ENCODE results near the gene TNFRSF4. TPM values are rescaled to one million over a fixed set of nuclear protein-coding genes. Genes with fewer than 3 reads are reported as not detected.

The TNFRSF4 gene
- polyA plus RNA-seq, 5 donors, result 2.0 to 5.8 (median 4.1) TPM

DNA sequence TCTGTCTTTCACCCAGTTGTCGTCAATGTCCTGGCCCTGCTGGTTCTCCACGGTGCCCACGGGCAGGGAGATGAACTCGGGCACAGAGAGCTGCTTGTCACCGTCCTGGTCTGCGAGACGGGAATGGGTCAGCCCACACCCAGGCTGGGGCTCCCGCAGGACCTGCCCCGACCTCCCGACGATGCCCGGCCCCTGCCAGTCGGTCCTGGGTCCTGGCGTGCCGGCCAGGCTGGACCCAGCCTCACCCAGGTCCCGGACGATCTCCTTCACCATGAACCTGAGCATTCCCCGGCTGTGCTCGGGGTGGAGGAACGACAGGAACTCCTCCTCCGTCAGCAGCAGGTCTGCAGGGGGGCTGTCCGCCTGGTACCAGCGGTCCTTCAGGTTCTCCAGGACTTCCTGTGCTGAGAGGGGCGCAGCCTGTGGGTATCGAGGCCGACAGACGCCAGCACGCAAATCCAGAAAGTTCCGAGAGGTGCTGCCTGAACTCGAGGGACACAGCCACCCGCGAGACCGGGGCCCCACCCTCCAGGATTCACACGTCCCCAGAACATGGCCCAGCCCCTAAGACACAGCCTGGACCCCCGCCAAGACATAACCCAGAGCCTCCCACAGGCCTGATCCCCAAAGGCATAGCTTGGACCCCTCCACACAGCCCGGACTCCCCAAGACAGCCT lies 4.7 kb upstream of the TNFRSF4 start:
- no peak for DNase-seq

DNA sequence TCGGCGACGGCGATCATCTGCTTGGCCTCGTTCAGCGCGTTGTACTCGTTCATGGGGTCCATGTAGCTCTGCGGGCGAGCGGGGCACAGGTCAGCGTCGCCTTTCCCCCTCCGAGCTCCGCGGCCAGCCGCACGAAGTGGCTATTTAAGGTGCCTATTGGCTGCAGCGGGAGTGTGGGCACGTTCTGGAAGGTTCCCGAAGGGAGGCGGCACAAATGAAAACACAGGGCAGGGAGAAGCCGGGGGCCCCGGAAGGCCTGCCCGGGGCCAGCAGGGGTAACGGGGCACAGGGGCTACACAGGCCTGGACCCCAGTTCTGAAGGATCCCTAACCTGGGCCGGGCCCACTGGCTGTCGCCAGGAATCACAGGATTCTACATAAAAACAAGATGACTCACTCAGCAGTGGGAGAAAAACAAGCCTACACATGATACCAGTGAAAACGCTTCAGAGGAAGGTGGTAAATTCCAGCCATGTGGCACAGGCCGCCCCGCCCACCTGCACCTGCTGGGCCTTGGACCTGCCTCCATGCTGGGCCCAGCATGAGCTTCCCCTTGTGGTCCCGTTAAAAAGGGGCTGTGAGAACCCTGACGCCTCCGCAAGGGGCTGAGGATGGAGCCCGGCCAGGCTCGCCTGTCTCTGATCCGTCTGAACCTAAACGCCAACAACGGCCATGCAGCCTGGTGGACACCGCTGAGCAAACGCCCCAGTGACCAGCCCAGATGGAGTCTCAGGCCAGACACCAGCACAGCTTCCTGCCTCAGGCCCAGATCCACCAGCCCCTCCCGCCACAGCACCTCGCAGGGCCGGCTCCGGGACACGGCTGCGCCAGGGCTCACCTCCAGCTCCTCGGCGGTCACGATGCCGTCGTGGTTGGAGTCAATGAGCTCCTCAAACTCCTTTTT lies 3.9 kb upstream of the TNFRSF4 start:
- DNase-seq, result no peak

- DNase-seq, result no peak
These were observed 3.0 kb upstream of the TNFRSF4 start for GRCh38 chr1:1216770-1217620.

DNA sequence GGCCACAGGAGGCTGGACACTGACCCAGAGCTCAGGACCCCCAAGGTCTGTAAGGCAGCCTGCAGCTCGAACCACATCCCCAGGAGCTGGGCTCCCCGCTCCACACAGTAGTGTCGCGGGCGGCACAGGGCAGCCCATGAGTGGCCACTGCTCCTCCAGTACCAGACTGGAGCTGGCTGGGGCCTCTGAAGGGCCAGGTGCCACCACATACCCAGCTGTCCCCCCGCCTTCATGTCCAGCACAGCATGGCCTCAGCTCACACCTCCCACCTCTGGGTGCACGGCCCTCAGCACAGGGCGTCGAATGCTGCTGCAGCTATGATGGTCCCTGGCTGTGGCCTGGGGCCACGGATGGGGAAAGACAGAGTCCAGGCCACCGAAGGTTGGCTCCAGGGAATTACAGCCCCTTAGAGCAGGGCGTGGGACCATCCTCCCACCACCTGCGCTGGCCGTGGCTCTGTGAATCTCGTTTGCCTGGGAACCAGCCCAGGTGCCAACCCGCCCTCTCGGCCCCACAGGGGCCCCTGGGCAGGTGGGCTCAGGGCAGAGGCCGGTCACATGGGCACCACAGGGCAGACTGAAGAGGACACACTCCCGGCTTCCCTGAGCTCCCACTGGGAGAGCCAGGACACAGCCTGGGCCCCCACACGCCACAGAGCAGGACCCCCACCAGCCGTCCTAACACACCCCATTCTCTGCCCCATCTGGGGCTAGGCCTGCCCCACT lies 2.1 kb upstream of the TNFRSF4 start:
- no peak for DNase-seq

DNA sequence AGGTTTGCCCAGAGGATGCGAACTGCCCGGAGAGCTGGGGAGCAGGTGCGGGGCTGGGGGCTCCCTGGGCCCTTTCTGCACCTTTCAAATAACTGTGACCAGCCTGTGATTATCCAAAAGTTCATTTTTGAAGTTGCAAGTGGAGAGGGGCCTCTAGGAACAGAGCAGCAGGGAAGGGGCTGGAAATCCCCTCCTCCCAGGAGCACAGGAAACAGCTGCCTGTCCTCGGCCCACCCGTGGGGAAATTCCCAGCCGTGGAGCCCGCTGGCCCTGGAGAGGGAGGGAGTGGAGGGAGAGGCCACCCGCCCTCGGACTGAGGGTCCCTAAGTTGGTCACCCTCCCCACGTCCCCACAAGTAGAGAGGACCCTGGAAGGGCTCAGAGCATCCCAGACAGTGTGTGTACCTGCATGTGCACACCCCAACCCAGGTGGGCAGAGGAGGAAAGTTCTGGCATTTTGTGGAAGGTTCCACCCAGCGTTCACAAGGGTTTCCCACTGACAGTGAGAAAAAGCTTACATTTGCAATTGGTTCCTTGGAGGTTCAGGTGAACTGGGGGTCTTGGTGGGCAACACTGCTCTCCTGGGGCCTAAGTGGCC lies 1.2 kb upstream of the TNFRSF4 start:
- DNase-seq, result no peak

- DNase-seq, result no peak
These were observed 1.1 kb downstream of the TNFRSF4 start for GRCh38 chr1:1212780-1213344.

- no peak for DNase-seq
These were observed 2.2 kb downstream of the TNFRSF4 start for GRCh38 chr1:1211541-1212441.

GRCh38 chr1:1210726-1211540 lies 3.0 kb downstream of the TNFRSF4 start:
- DNase-seq, result no peak

GRCh38 chr1:1208713-1209433 lies 5.1 kb downstream of the TNFRSF4 start:
- DNase-seq, result no peak

DNA sequence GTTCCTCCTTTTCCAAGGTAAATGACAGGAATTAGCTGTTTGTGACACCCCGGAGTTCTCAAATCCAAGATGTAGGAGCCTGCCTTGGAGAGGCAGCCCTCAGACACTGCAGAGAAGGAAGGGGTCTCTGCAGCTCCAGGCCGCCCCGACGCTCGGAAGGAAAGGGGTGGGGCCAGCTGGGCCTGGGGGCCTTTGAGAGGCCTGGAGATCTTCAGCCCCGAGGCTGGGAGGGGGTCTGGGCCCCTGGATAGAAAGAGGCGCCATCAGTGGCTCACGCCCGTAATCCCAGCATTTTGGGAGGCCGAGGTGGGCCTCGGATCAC lies 6.4 kb downstream of the TNFRSF4 start:
- no peak for DNase-seq

GRCh38 chr1:1206966-1207531 lies 6.9 kb downstream of the TNFRSF4 start:
- no peak for DNase-seq

- DNase-seq, result no peak
These were observed 7.5 kb downstream of the TNFRSF4 start, which contains the start of gene TNFRSF18 for GRCh38 chr1:1206376-1206965. Gene TNFRSF18, minus strand, starts transcription at chr1:1206592. Its CDS starts 21 bp downstream, at chr1:1206571.

- no peak for DNase-seq
These were observed 8.1 kb downstream of the TNFRSF4 start for GRCh38 chr1:1205769-1206375.

GRCh38 chr1:1204998-1205768 lies 8.8 kb downstream of the TNFRSF4 start:
- no peak for DNase-seq

- DNase-seq, result no peak
These were observed 9.5 kb downstream of the TNFRSF4 start for GRCh38 chr1:1204425-1204920.
